Left colon (tissue), 2 donors: Measurements from ENCODE around the gene DUS1L. TPM values are rescaled to one million over a fixed set of nuclear protein-coding genes. Genes with fewer than 3 reads are reported as not detected.

Experiments
- ATAC-seq: fragments of 200-7000 bp; cut with Tn5 transposase; one replicate; pipeline ENCODE4 v1.9.1; 2020; ENCODE audit warnings: mild to moderate bottlenecking, moderate library complexity
- DNase-seq, 2 donors: peaks; one replicate each; pipeline ENCODE4 v3.0.0-alpha.2; 2020
- intact Hi-C, 2 donors: fragments of 100-400 bp; cut with DNase I in 1 of 2; cut with micrococcal nuclease in 1 of 2; formaldehyde crosslinking; loops; one replicate each; pipeline versions ENCODE4 v1.11.2 to v1.14.0; 2022; cut with DNase I, micrococcal nuclease
- total RNA-seq, 2 donors: library from RNA; stranded (reverse); fragmentation: NEBNext Ultra II Directional; extraction: Animal tissue kit (Norgen Biotek cat#: 25700); gene quantifications; one replicate each; pipeline ENCODE4 v1.2.1, GENCODE V29; 2021
- donor health status: DM: no; HTN: no; CAD: no.
- donor health status: DM: yes; HTN: yes; CAD: no.

The DUS1L gene
- total RNA-seq, 2 donors from 2014 or later, result 127 to 146 TPM

DNA sequence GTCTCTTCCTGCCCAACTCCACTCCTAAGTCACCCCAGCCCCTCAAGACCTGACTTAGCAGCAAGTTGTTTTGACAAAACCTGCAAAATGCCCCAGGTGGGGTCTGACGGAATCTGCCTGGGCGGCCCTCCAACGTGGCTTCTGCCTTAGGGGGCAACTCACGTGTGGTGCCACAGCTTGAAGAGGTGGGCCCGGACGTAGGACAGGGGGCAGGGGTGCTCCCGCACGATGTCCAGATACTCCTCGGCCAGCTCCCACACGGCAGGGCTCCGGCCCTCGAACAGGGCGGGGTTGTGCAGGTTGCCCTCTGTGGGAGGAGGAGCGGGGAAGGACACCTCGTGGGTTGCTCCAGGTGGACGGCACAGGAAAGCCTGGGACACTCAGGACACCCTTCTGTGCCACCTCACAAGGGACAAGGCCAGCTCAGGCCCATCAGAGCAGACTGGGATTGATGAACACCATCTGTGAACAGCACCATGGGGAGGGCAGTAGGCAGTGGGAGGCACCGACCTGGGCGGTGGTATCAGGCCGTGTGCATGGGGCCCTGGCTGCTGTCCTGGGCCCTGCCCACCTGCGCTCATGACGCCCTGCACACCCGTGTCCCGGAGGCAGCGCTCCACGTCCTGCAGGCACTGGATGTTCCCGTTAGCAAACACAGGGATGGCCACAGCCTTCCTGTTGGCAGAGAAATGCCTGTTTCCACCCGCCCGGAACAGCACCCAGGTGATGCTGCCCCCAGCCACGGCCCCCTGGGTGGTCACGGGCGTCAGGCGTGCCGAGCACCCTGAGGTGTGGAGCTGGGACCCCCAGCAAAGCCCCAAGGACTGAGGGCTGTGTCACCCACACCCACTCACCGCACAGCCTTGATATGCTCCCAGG lies 4.3 kb downstream of the DUS1L start:
- ATAC-seq, result no peak
- DNase-seq, result no peak
- intact Hi-C loops, result no loop called here

DNA sequence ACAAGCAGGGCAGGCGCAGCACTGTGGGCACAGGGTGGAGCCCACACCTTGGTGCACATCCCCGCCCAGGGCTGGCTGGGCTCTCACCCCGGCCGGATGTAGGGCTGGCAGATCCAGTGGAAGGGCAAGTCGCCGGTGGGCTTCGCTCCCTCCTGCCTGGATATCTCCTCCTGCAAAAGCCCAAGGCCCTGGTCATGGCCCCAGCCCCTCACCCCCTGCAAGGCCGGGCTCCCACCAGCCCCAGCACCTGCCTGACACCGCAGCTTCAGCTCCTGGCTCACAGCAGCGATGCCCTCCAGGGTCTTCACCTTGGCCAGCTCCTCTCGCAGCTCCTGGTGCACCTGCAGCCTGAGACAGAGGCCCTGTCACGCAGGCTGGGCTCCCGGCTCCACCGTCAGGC lies 5.0 kb downstream of the DUS1L start:
- ATAC-seq, result no peak
- intact Hi-C loops, result no loop called here

DNA sequence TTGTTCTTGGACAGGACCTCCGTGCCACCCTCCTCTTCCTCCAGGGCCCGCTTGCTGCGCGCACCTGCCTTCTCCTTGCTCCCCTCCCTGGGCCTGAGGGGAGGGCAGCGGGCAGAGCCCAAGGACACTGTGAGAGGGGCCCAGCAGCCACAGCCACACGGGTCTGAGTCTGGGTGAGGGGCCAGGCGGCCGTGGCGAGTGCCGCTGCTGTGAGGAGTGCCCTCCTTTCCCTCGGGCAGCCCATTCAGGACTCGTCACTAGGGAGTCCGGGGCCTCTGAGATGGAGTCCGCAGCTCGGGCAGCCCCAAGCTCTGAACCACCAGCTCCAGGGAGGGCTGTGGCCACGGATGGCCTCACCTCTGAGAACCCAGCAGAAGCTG lies 5.6 kb downstream of the DUS1L start:
- no peak for ATAC-seq
- intact Hi-C loops, result no loop called here
- DNase-seq, result no peak

More for the DNA sequence above, 5.0 kb downstream of the DUS1L start:
- DNase-seq, result no peak

DNA sequence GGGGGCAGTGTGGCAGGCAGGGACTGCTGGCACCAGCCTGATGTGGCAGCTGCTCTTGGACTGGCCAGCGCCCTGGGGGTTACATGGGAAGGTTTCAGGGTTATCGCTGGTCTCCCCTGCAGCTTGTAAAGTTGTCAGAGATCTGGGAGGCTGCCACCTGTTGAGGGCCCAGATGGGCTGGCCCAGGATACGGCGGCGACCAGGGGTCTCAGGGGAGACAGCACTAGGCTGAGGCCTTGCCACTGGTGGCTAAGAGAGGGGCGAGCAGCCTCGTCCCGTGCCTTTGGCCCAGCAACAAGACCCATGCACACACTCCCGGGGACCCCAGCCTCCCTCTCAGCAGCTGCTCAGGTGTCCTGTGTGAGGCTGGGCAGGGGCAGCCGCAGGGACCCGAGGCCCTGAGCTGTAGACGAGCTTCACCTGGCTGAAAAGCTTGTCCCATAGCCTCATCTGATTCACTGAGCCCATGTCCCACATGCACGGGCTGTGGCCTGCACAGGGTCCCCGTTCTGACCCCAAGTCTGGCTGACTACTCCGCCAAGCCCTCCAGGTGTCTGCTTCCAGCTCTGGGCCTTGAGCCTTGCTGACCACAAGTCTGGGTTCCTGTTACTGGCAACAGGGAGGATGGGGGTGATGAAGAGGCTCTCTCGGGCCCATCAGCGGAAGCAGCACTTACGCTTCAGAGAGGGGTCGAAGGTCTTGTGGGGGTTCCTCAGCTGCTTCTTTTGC lies 6.2 kb downstream of the DUS1L start:
- intact Hi-C loops, result no loop called here
- DNase-seq (no peak), ATAC-seq (no peak)

DNA sequence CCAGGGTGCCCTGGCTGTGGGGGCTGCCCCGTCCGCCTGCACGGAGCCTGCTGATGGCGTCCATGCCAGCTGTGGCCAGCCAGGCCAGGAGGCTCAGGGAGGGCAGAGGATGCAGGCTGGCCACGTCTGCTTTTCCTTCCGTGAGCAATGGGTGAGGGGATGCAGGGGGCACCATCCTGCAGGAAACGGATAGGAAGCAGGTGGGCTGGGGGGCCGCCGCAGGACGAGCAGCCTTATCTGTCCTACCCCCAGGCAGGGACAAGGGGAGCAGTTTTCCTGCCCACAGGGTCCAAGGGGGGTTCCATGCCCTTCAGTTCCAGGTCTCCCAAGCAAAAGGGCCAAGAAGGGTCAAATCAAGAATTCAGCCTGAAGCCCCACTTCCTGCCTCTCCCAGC lies 6.8 kb downstream of the DUS1L start:
- intact Hi-C loops, result no loop called here
- DNase-seq (no peak), ATAC-seq (no peak)

DNA sequence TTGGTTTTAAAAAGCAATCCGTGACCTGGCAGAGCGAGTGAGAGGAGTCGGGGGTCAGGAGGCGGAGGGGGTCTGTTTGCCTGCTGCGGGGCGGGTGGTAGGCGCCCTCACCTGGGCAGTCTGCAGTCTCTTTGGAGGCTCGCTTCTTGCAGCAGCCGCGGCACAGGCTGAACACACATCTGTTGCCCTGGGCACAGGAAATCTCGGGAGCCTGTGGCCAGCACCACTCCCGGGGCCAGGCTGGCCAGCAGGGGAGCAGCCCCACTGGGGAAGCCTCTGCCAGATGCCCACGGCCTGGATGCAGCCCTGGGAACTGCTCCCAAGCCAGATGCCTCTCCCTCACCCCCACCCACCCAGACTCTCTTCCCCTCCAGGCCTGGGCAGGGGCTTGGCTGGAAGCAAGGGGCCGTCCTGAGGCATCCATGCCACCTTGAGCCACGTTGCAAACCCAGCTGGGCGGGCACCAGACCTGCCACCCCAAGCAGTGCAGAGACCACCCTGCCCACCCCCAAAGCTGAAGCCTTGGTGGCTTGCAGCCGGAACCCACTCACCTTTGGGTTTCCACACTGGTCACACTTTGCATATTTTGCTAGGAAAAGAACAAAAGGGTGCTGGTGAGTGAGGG lies 7.3 kb downstream of the DUS1L start:
- intact Hi-C loops, result no loop called here
- ATAC-seq (no peak), DNase-seq (no peak)

DNA sequence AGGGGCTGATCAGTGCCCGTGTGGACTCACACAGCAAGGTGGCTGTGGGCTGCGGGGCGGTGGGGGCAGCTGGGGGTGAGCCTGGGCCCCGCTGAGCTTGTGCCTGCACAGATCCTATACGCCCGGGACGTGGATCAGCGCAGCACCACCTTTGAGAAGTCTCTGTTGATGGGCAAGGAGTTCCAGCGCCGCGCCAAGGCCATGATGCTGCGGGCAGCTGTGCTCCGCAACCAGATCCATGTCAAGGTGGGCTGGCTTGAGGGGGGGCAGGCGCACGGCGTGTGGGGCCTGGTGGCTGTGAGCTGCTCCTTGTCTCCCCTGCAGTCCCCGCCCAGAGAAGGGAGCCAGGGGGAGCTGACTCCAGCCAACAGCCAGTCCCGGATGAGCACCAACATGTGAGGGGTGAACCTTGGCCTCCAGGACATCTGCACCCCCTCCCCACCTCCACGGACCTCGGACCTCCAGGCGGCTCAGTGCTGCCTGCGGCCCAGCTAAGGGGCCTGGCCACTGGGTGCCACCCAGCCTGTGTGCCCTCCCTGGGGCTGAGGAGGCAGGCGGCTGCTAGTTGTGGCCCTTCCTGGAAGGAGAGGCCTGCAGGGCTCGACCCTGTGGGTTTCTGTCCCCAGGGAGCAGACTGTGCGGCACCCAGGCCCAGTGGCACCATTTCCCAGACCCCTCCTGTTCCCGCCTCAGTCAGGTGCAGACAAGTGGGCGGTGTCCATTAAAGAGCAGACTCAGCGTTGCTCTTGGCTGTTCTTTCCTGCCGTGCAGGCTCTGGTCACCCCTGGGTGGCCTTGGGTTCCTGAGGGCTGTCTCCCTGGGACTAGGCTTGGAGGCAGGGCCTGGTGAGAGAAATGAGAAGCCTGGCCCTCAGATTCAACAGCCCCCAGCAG lies 8.6 kb downstream of the DUS1L start:
- ATAC-seq (peak; percentile 5), DNase-seq (no peak)
- intact Hi-C loops, result no loop called here

DNA sequence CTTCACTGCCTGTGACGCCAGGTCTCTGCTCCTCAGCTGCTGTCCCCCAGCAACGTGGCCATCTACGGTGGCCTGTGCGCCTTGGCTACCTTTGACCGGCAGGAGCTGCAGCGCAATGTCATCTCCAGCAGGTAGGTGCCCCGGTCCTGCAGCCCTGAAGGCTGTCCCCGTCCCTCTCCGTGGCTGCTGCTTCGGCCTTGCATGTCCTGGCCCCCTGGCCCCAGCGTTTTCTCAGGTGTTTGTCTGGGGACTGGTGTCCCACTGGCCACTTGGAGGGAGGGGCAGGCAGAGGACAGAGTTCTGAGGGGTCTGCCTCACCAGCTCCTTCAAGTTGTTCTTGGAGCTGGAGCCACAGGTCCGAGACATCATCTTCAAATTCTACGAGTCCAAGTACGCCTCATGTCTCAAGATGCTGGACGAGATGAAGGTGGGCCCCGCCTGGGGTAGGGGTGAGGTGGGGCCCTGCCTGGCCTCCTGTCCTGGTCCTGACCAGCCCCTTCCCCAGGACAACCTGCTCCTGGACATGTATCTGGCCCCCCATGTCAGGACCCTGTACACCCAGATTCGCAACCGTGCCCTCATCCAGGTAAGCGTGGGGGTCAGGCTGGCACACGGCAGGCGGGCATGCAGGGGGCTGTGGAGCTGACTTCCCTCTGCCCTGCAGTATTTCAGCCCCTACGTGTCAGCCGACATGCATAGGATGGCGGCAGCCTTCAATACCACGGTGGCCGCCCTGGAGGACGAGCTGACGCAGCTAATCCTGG lies 9.5 kb downstream of the DUS1L start:
- DNase-seq (no peak), ATAC-seq (no peak)
- intact Hi-C loops, result no loop called here

DNA sequence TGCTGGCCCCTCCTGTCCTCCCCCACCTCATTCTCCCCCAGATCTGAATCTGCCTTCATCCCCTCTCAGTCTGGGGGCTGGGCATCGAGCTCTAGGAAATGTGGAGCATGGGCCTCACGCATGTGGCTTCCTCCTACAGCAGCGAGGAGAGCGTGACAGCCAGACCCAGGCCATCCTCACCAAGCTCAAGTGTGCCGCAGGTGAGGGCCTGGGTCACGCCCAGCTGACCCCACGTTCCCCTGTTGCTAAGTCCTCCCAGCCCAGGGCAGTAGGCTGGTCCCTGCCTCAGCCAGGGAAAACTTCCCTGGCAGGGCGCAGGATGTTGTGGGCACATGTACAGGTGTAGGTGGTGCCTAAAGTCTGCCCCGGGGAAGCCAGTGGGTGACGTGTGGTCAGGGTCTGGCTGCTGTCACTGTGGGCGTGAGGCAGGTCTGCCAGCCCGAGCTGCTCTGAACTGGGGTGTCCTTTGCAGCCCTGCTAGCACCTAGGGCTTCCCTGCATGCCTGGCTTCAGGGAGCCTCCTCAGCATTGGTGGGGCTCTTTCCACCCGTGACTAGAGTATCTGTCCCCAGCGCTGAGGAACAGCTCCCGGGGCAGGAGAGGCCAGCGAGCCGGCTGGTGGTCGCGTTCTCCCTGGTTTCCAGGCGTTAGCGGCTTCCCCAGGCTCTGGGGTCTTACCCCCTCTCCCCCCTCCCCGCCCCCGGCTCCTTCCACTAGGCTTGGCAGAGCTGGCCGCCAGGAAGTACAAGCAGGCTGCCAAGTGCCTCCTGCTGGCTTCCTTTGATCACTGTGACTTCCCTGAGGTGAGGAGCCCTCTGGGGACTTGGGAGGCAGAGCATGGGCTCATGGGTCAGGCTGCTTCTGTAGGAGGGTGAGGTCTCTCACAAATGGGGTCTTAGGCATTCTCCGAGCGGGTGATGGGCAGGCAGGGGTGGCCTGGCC lies 10.3 kb downstream of the DUS1L start:
- DNase-seq, result no peak
- ATAC-seq, result no peak
- intact Hi-C loops, result no loop called here

DNA sequence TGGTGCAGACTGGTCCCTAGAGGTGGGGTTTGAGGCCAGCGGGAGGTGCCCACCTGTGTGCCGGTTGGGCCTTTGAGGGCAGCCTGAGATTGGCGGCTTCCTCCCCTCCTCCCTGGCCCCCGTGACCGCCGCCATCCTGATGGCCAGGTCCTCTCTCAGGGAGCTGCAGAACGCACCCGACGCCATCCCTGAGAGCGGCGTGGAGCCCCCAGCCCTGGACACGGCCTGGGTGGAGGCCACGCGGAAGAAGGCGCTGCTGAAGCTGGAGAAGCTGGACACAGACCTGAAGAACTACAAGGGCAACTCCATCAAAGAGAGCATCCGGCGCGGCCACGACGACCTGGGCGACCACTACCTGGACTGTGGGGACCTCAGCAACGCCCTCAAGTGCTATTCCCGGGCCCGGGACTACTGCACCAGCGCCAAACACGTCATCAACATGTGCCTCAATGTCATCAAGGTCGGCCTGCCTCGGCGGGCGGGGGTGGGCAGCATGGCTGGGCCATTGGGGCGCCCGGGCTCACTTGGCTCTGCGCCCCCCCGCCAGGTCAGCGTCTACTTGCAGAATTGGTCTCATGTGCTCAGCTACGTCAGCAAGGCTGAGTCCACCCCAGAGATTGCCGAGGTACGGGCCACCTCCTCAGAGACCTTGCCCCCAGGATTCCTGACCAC lies 11.1 kb downstream of the DUS1L start:
- intact Hi-C loops, result no loop called here
- DNase-seq (no peak), ATAC-seq (no peak)

DNA sequence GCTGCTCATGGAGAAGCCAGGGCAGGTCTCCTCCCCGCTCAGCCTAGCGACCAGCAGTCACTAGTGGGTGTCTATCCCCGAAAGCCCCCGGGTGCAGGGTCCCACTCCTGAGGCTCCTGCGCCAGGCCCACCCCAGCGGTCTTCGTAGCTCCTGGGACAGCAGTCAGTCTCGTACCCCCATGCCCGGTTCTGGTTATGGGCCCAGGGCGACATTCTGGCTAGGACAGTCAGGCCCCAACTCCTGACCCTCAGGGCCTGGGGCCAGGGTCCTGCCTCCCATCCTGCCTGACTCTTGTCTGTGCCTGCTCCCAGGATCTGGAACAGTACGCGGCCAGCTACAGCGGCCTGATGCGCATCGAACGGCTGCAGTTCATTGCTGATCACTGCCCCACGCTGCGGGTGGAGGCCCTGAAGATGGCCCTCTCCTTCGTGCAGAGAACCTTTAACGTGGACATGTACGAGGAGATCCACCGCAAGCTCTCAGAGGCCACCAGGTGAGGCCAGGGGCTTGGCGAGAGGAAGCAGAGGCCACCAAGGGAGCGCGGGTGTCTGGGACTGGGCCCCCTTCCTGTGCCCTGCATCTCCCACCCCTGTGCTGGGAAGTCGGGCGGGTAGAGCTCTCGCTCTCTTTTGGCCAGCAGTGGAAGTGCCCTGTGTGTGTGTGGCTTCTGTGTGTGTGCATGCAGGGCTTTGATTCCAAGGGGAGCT lies 11.9 kb downstream of the DUS1L start:
- intact Hi-C loops, result no loop called here
- ATAC-seq, result no peak
- no peak for DNase-seq

DNA sequence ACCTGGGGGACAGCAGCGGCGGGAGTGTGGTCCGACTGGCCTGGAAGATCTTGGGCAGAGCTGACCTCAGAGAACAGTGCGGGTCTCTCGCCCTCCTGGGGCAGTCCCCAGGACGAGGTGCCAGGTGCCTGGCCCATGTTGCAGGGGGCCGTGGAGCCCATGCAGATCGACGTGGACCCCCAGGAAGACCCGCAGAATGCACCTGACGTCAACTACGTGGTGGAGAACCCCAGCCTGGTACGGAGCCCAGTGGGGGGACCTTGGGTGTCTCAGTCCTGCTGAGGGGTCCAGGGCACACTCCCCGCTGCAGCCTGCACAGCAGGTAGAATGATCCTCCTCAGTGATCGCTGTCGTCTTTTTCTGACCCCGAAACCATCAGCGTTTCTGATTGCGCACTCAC lies 12.5 kb downstream of the DUS1L start:
- ATAC-seq (no peak), DNase-seq (no peak)
- intact Hi-C loops, result no loop called here

DNA sequence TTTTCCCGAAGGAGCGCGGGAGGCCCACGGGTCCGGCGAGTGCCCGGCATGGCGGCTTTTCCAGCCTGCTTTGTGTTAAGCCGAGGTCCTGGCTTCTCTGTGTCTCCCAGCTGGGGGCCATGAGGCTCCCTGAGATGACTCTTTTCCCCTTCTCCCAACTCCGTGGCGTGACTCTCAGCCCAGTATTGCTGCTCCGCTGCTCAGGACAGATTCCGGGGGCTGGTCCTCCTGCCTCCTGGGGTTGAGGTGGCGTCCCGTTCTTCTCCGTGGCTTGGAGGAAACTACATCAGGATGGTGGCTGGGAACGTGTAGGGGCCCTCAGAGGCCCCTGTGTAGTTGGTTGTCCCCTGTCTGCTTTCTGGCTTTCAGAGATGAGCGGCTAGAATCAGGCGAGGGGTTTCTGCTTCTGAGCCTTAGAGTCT lies 13.0 kb downstream of the DUS1L start:
- no peak for DNase-seq
- no peak for ATAC-seq

DNA sequence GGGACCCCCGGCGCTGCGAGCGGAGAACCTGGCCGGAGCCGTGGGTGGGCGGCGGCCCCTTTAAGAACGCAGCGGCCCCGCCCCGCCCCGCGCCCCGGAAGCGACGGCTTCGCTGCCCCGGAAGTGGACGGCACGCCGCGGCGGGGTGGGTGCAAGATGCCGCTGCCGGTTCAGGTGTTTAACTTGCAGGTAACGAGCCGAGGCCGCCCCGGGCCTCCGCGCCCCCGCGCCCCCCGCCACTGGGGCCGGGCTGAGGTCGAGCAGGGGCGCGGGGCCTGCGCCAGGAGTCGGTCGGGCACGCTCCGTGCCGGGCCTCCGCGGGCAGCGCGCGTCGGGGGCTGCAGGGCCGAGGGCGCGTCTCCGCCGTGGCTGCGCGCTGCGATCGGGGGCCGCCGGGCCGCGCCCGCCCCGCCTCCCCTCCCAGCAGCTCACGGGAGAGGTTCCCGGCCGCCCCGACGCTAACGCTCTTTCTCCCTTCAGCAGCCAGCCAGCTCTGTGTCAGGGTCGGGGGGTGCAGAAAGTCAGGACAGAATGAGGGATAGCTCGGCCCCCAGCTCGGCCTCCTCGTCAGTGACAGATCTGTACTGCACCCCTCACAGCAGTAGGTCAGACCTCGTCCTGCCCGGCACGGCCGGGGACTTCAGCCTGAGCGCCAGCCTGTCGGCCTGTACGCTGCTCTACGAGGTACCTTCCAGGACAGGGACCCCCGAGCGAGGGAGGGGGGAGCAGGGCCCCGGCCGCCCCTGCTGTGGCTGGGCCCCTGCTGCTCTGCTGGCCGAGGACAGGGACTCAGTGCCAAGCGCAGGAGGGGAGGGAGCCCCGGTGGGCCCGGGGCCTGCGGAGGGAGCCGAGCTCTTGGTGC lies 13.6 kb downstream of the DUS1L start, which contains the start of the genes GPS1 and RFNG:
TSS of gene GPS1 (plus strand) at position 123 of the 862 bp plus-strand sequence. CDS start at position 157, 34 bp downstream.
TSS of gene RFNG (minus strand) at position 36 of the 862 bp plus-strand sequence. CDS start 45 bp downstream, outside the sequence.
- ATAC-seq (peak; percentile 82), DNase-seq (peak; percentile 73 to 91)
- intact Hi-C loops, result no loop called here

More for the DNA sequence above, 13.0 kb downstream of the DUS1L start:
- intact Hi-C loops, result no loop called here
